Mucosa of stomach (tissue), 1 donor: ENCODE results near the gene SH3BP2.

Experiments
- H3K27me3 ChIP-seq: one replicate; pipeline ENCODE4 v1.7.0; 2013; ENCODE audit warnings: mild to moderate bottlenecking, low read length; ENCODE audit not compliant: control insufficient read depth, insufficient read depth
- H3K36me3 ChIP-seq: one replicate; pipeline ENCODE4 v1.7.0; 2013; ENCODE audit warnings: low read length; ENCODE audit not compliant: control insufficient read depth, insufficient read depth
- H3K4me1 ChIP-seq: one replicate; pipeline ENCODE4 v1.7.0; 2013; ENCODE audit warnings: mild to moderate bottlenecking, low read length; ENCODE audit not compliant: control insufficient read depth, insufficient read depth
- H3K4me3 ChIP-seq: one replicate; pipeline ENCODE4 v1.7.0; 2013; ENCODE audit warnings: low read length
- H3K9ac ChIP-seq: one replicate; pipeline ENCODE4 v1.7.0; 2013; ENCODE audit warnings: mild to moderate bottlenecking, low read length, moderate library complexity
- H3K9me3 ChIP-seq: one replicate; pipeline ENCODE4 v1.7.0; 2013; ENCODE audit warnings: mild to moderate bottlenecking, low read length, moderate library complexity; ENCODE audit not compliant: control insufficient read depth
- donor health status: Pancreatic carcinoma.

SH3BP2 gene

DNA sequence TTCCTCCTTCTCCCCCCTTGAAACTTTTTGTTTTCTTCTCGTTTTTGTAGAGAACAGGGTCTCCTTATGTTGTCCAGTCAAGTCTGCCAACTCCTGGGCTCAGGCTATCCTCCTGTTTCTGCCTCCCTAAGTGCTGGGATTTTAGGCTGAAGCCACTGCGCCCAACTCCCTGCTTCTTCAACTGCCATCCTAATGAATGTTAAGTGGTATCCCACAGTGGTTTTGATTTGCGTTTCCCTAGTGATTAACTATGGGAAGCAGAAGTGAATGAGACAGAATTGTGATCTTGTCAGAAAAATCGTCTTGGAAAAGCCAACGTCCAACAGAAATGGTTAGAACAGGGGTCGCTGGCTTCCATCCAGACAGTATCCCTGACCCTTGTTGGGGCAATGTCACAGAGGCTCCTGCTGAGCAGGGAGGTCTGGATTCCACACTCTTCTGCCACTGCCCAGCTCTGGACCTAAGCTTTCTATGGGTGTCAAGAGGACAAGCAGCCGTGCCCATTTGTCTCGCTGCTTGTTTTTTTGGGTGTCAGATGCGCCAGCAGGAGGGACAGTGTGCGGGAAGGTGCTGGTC is 49.9 kb downstream of the SH3BP2 start:
- Histone ChIP-seq H3K4me3 (peak overlapping the region; percentile 23), H3K4me1 (peaks cover 15% of the 10 kb centered on the region), H3K9me3 (no peaks in the 10 kb centered on the region), H3K36me3 (no peaks in the 10 kb centered on the region), H3K27me3 (no peaks in the 10 kb centered on the region), H3K9ac (peak overlapping the region; percentile 88)

DNA sequence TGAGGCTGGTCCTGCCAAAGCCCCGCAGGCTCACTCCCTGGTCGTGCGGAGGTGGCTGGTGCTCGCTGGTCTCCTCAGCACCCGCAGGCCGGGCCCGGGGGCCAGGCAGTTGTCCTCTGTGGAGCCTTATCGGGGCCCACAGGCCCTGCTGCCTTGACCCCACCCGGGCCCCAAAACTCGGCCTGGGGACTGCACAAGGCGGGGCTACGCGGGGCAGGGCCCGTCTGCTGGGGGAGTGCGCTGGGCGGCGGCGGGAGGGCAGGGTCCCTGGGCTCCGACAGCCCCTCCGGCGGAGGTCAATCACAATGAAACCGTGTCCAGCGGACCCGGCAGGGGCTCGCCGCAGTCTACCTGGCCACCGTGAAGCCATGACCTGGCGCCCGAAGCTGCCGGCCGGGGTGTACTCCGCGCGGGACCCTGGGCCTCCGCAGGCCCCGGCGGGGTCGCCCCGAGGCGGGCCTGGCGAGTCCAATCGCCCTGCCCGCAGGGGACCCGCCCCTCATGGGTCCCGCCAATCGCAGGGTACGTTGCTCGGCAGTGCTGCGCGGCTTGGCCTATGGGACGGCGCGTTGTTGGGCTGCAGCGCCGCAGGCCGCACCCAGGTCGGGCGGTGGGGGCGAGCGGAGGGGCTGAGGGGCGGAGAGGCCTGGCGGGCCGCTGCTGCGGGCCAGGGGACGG is 50.5 kb downstream of the SH3BP2 start, which contains the start of gene ADD1:
ADD1 (plus strand) TSS at position 582 of the 678 bp plus-strand sequence. CDS start 32,072 bp downstream, outside the sequence.
- Histone ChIP-seq H3K9ac (peak within 1 kb of the TSS; percentile 88), H3K4me3 (peak within 1 kb of the TSS; percentile 71), H3K9me3 (no peaks in the 10 kb centered on the region), H3K4me1 (peaks cover 15% of the 10 kb centered on the region), H3K36me3 (no peaks in the 10 kb centered on the region), H3K27me3 (no peaks in the 10 kb centered on the region)

- H3K4me3 ChIP-seq = peak overlapping the region; percentile 71
- peak overlapping the region; percentile 88 for H3K9ac ChIP-seq
- no peaks in the 10 kb centered on the region for H3K36me3 ChIP-seq
- no peaks in the 10 kb centered on the region for H3K9me3 ChIP-seq
- no peaks in the 10 kb centered on the region for H3K27me3 ChIP-seq
- H3K4me1 ChIP-seq = peaks cover 21% of the 10 kb centered on the region
Observed at GRCh38 chr4:2843941-2844584, 51.2 kb downstream of the SH3BP2 start.

DNA sequence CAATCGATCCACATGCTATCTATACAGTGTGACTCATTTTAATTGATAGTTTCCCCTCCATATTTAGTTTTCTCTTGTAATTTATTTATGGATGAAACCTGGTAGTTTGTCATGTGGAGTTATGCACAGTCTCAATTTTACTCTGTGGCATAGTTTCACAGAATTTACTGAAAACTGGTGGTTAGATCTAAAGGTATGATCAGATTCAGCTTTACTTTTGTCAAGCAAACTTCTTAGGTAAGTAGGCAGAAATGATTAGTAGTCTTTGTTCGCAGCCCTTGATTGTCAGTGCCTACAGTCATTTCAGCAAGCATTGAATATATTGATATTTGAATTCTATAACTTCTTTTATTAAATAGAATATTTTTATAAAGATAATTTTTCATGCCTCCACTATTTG is 53.3 kb downstream of the SH3BP2 start:
- no peaks in the 10 kb centered on the region for H3K9me3 ChIP-seq
- H3K36me3 ChIP-seq = no peaks in the 10 kb centered on the region
- no peak overlapping the region for H3K4me3 ChIP-seq
- H3K27me3 ChIP-seq = no peaks in the 10 kb centered on the region
- peaks cover 28% of the 10 kb centered on the region for H3K4me1 ChIP-seq
- no peak overlapping the region for H3K9ac ChIP-seq

DNA sequence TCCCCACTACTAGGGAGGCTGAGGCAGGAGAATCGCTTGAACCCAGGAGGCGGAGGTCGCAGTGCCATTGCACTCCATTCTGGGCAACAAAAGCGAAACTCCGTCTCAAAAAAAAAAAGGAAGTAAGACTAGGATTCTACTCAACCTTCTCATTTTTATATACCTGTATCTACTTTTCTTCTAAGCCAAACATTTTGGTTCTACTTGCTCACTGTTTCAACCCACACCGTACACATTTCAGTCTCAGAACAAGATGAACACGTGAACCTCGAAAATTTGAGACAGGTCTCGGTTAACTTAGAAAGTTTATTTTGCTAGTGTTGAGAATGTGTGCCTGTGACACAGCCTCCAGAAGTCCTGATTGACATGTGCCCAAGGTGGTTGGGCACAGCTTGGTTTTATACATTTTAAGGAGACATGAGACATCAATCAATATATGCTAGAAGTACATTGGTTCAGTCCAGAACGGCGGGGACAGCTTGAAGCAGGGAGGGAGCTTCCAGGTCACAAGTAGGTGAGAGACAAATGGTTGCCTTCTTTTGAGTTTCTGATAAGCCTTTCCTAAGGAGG is 54.5 kb downstream of the SH3BP2 start:
- H3K4me3 ChIP-seq = no peak overlapping the region
- no peaks in the 10 kb centered on the region for H3K36me3 ChIP-seq
- peaks cover 31% of the 10 kb centered on the region for H3K4me1 ChIP-seq
- no peak overlapping the region for H3K9ac ChIP-seq
- no peaks in the 10 kb centered on the region for H3K27me3 ChIP-seq
- no peaks in the 10 kb centered on the region for H3K9me3 ChIP-seq

DNA sequence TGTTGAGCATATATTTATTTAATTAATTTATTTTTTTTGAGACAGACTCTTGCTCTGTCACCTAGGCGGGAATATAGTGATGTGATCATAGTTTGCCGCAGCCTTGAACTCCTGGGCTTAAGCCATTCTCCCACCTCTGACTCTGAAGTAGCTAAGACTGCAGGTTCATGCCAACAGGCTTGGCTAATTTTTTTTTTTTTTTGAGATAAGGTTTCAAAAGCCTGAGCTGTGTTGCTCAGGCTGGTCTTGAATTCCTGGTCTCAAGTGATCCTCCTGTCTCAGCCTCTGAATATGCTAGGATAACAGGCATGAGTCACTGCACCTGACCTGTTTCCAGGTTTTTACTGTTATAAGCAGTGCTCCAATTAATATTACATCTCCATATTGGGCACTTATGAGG is 55.6 kb downstream of the SH3BP2 start:
- no peak overlapping the region for H3K9ac ChIP-seq
- no peaks in the 10 kb centered on the region for H3K36me3 ChIP-seq
- H3K4me3 ChIP-seq = no peak overlapping the region
- no peaks in the 10 kb centered on the region for H3K27me3 ChIP-seq
- no peaks in the 10 kb centered on the region for H3K9me3 ChIP-seq
- peaks cover 34% of the 10 kb centered on the region for H3K4me1 ChIP-seq

- Histone ChIP-seq H3K4me1 (peaks cover 33% of the 10 kb centered on the region), H3K9me3 (no peaks in the 10 kb centered on the region), H3K9ac (no peak overlapping the region), H3K27me3 (no peaks in the 10 kb centered on the region), H3K36me3 (peaks cover 5% of the 10 kb centered on the region), H3K4me3 (no peak overlapping the region)
Observed at GRCh38 chr4:2849267-2850152, 56.6 kb downstream of the SH3BP2 start.

DNA sequence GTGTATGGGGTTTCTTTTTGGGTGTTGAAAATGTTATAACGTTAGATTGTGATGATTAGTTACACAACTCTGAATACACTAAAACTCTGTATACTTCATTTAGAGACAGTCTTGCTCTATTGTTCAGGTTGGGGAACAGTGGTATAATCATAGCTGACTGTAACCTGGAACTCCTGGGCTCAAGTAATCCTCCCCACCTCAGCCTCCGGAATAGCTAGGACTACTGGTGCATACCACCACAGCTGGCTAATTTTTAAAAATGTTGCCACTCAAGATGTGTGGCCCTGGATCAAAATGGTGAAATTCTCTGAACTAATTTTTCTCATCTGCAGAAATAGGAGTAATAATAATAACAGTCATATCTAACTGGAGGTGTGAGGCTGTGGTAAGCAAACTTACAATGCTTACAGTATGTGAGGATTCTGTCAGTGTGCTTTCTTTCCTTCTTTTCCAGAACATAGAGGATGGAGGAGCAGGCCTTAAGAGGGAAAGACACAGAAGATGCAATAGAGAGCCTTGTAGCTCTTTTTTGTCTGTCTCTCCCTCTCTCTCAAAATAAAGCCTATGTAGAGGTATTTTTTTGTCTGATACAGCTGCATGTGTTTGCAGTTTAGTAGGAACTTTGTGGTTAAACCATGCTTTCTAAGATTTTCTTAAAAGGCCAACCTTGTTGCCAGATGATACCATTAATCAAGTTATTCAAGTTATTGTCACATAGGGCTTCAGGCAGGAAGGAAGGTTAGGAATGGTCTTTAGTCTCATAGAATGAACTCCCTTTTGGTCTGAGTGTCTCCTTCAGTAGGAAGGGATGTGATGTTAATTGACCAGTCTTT is 58.3 kb downstream of the SH3BP2 start:
- H3K36me3 ChIP-seq = peaks cover 5% of the 10 kb centered on the region
- H3K4me1 ChIP-seq = peaks cover 25% of the 10 kb centered on the region
- H3K9ac ChIP-seq = no peak overlapping the region
- H3K27me3 ChIP-seq = no peaks in the 10 kb centered on the region
- H3K4me3 ChIP-seq = no peak overlapping the region
- H3K9me3 ChIP-seq = no peaks in the 10 kb centered on the region

- peaks cover 25% of the 10 kb centered on the region for H3K4me1 ChIP-seq
- H3K4me3 ChIP-seq = no peak overlapping the region
- H3K9ac ChIP-seq = no peak overlapping the region
Observed at GRCh38 chr4:2852481-2852921, 59.6 kb downstream of the SH3BP2 start.

DNA sequence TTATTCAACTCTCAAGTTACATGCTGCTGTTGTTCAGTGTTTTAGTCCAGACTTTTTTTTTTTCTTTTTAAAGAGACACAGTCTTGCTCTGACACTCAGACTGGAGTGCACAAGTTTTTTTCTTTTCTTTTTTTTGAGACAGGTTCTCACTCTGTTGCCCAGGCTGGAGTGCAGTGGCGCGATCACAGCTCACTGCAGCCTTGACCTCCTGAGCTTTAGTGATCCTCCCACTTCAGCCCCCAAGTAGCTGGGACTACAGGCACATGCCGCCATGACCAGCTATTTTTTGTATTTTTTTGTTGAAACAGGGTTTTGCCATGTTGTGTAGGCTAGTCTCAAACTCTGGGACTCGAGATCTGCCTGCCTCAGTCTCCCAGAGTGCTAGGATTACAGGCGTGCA is 62.7 kb downstream of the SH3BP2 start:
- Histone ChIP-seq H3K4me1 (peaks cover 26% of the 10 kb centered on the region), H3K9me3 (no peaks in the 10 kb centered on the region), H3K36me3 (peaks cover 5% of the 10 kb centered on the region), H3K4me3 (no peak overlapping the region), H3K27me3 (no peaks in the 10 kb centered on the region), H3K9ac (no peak overlapping the region)

More at GRCh38 chr4:2852481-2852921, 59.6 kb downstream of the SH3BP2 start:
- Histone ChIP-seq H3K9me3 (no peaks in the 10 kb centered on the region), H3K27me3 (no peaks in the 10 kb centered on the region), H3K36me3 (peaks cover 5% of the 10 kb centered on the region)

DNA sequence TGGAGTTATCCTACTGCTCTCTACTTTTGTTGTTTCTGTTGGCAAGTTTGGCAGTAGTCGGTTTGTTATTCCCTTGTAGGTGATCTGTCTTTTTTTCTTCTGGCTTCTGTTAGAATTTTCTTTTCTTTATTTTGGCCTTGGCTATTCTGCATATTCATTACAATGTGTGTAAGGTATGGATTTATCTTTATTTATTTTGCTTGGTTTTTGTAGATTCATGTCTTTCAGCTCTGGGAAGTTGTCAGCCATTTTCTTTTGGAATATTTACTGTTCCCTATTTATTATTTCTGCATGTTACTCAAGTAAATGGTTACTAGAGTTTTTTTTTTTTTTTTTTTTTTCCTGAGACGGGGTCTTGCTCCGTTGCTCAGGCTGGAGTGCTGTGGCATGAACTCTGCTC is 63.4 kb downstream of the SH3BP2 start:
- Histone ChIP-seq H3K4me1 (peaks cover 33% of the 10 kb centered on the region), H3K9ac (no peak overlapping the region), H3K27me3 (no peaks in the 10 kb centered on the region), H3K9me3 (no peaks in the 10 kb centered on the region), H3K4me3 (no peak overlapping the region), H3K36me3 (peaks cover 5% of the 10 kb centered on the region)
